Measurements from ENCODE around the gene ADARB2.

The ADARB2 gene

DNA sequence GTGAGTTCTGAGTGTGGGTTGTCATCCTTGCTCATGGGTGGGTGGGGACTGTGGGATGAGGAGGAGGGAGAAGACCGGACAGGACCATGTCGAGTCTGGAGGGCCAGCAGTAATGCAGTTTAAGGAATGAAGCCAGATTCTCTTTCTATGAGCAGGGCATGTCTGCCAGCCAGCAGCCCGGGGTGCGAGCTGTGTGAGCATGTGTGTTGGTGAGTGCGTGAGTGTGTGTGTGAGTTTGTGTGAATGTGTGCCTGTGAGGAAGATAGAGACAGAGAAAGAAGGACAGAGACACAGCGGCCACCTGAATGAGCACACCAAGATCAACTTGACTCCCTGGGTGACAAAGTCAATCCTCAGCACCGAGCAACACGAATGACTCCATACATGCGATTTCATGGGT lies 52.3 kb downstream of the ADARB2 start:
- no peak for DNase-seq

- DNase-seq = no peak
Measured at GRCh38 chr10:1683649-1684048, 53.7 kb downstream of the ADARB2 start.

DNA sequence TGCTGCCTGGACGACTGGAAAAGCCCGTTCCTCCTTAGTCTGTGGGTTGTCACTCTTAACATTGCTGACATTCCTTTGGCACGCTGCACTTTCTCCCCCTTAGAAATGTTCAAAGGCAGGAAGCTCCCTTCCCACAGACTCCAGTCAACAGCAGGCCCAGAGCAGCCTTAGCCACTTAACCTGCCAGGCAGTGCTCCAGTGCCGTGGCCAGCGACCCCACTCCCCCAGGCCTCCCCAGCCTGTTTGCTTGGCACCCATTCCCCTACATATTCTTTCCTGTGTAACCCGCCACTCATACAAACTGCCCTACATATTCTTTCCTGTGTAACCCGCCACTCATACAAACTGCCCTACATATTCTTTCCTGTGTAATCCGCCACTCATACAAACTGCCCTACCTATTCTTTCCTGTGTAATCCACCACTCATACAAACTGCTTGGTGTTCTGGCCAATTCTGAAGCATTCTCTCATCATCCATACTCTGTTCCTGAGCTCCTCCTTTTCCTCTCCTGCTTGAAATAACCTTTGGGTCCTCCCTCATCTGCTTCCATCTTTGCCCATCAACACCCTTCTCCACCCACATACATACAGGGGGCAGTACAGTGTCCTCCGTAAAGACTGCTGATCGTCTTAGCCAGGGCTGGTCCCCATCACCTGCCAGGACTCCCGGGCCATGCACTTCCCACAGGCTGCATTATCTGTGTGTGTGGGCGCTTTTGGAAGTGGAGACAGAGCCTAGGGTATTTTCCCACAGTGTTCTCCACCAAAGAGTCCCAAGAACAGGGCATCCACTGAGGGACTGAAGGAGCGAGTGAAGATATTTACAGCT lies 57.3 kb downstream of the ADARB2 start:
- no peak for DNase-seq

DNA sequence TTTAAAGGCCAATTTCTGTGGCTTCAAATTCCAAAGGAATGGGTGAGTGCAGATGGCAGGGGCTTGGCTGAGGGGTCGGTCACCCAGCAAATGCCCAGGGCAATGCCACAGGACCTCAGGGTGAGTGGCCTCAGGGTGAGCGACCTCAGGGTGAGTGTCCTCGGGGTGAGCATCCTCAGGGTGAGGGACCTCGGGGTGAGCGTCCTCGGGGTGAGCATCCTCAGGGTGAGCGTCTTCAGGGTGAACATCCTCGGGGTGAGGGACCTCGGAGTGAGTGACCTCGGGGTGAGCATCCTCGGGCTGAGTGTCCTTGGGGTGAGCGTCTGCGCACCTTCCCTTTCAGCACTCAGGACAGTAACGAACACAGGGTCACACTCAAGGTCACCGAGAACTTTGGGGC lies 59.2 kb downstream of the ADARB2 start:
- DNase-seq = no peak

- DNase-seq = no peak
Measured at GRCh38 chr10:1677307-1677939, 59.9 kb downstream of the ADARB2 start.

- no peak for DNase-seq
Measured at GRCh38 chr10:1674501-1674900, 62.8 kb downstream of the ADARB2 start.

DNA sequence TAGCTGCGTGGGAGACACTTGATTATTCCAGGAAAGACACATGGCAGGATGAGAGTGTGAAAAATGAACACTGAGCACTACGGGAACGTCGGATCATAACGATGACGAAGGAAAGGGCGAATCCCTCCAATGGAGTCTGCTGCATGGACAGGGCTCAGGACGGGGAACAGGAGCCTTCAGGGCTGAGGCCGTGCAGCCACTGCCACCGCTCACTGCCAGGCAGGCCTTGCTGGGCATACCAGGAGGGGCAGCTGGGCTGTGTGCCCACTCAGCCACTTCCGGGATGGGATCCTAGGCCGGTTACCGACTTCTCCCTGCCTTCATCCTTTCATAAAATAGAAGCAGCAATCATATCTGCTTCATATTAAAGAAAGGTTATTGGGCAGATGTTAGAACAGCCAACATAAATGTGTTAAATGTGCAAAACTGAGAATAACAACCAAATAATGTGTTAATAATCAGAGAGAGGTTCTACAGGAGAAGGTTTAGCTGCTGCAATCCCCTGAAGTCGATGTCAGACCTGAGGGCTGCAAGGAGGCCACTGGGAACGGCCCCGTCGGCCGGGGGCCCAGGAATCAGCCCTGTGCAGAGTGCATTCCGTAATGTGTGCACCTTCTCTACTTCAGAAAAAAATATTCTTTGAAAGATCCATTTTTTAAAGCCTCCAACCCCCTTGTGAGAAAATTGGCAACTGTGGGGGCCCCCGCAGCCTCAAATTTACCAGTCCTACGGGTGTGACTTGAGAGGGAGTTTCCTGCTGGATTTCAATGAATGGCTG lies 63.6 kb downstream of the ADARB2 start:
- DNase-seq = no peak

- no peak for DNase-seq
Measured at GRCh38 chr10:1672001-1672781, 65.1 kb downstream of the ADARB2 start.

GRCh38 chr10:1671366-1672000 lies 65.8 kb downstream of the ADARB2 start:
- DNase-seq = no peak

- no peak for DNase-seq
Measured at GRCh38 chr10:1670541-1671365, 66.6 kb downstream of the ADARB2 start.

- no peak for DNase-seq
Measured at GRCh38 chr10:1669433-1669832, 67.9 kb downstream of the ADARB2 start.

GRCh38 chr10:1668399-1668798 lies 68.9 kb downstream of the ADARB2 start:
- no peak for DNase-seq

DNA sequence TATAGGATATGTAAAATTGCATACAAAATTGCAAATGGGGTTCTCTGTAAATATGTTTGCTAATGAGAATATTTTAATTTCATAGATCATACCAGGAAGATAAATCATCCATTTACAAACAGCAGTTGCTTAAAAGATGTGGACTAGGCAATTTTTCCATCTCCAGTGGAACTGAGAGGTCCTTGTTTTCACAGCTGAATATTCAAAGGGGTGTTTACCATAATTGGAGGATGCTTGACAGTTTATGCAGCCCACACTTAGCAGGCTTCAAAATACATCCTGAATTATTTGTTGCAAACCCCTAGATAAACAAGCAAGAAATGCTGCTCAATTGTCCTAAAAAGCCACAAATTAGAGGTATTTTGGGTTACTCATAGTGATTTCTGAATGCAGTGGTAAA lies 69.9 kb downstream of the ADARB2 start:
- DNase-seq = no peak

- no peak for DNase-seq
Measured at GRCh38 chr10:1666147-1666546, 71.2 kb downstream of the ADARB2 start.

- no peak for DNase-seq
Measured at GRCh38 chr10:1665681-1666080, 71.6 kb downstream of the ADARB2 start.

DNA sequence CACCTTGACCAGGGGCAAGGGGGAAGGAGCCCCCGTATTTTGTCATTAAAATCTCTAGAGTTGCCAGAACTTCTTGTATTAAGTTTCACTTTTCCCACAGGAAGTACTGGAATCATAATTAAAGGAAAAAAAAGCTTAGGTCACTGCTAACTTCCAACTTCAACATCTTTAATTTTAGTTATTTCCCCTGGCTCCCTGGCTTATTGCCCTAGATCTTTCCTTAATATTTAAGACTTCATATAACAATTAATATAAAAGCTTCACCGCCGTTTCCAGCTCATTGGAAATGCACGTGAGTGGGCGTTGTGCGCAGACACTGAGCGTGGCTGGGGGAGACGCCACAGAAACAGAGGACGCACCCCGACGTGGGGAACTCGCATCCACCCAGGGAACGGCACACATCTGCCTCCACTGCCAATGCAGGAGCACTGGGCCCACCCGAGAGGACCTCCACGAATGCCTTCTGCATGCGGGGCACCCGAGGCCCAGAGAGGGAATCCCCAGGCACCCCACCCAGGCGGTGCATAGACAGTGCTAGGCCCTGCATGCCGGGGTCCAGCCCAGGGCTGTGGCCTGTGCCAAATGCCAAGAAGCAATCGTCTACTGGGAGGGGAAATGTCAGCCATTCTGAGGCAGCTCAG lies 72.2 kb downstream of the ADARB2 start:
- no peak for DNase-seq

DNA sequence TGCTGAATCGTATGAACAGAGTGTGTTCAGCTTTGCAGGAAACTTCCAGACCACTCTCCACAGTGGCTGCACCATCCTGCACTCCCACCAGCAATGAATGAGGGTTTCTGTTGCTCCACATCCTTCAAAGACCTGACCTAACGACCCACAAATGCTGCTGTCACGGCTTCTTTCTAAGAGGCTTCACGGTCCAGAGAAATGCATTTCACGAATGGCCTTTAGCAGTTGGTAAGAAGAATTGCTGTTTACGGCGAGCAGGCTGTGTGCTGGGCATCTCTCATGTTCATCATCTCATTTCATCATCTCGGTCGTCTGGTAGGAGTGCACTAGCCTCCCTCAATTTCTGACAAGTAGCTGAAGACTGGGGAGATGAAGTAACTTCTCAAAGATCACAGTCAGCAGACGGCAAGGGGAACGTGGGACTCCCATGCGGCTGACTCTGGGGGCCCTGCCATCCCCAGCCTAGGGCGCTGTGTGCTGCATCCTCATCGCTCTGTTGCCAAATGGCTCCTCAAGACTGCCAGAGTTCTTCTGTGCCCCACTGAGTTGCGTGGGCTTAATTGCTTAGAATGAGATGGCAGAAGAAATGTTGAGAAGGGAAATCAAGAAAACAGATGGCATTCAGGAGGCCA lies 72.9 kb downstream of the ADARB2 start:
- DNase-seq = no peak

DNA sequence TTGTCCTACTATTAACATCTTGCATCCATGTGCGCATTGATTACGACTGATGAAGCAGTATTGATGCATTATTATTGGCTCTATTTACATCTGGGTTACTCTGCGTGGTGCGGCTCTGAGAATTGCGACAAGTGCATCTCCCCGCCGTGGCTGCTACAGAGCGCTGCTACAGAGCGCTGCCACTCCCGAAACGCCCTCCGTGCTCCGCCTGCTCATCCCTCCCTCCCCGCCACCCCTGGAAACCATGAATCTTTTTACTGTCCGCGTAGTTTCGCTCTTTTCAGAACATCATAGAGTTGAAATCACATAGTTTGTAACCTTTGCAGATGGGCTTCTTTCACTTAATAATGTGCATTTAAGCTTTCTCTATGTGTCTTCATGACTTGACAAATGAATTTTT lies 74.1 kb downstream of the ADARB2 start:
- DNase-seq = no peak

DNA sequence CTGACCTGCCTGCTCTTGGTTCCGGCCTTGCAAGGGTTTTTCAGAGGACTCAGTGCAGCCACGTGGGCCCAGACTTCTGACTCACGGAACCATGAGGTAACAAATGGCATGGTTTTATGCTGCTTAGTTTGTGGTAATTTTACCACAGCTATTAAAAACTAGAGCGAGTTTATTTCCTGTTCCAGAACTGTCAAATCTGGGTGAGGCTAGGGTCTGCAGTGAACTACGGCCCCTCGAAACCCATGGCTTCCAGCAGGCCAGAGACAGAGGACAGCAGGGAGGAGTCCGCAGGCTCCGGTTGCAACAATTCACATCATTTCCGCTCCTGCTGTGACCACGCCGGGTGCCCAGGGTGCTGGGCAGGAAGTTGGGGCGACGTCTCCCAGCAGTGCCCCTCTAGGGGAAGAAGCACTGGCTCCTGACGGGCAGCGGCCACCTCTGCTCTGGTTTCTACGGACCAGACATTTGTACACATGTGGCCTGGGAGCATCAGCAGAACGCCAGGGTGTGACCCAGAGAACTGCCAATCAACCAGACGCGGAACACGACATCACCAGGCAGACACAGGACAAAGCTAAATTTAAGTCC lies 74.8 kb downstream of the ADARB2 start:
- DNase-seq = no peak

DNA sequence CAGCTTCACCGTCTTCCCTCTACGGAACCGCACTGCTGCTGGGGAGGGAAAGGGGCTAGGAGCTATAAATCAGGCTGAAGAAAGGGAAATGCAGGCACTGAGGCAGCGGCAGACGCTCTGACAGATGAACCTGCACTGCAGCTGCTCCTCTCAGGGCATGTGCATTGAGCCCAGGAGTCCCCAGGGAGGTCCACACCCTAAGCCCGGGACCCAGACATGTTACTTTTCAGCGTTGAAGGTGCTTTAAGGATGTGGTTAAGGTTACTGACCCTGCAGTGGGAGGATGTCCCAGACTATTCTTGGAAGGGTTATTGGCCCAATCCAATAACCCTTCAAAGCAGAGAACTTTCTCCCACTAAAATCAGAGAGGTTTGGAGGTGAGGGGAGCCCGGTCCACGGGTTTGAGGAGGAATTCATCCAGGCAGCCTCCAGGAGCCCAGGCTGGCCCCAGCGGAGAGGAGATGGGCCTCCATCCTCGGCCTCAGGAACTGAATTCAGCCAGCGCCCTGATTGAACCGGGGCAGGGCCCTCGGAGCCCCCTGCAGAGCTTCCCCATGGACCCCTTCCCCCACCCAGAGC lies 75.4 kb downstream of the ADARB2 start:
- no peak for DNase-seq

Measured in activated CD4-positive, alpha-beta T cell treated with anti-CD3 and anti-CD28 coated beads, Interleukin-2, amount 50 U/mL, for 48 hours (primary cell).